Upper lobe of right lung (tissue), 1 donor: ENCODE measurements around the gene MATK. TPM values are rescaled to one million over a fixed set of nuclear protein-coding genes. Genes with fewer than 3 reads are reported as not detected.
"Not testable (repeated sequence)": the region's sequence is repeated elsewhere in the genome, so short reads cannot be mapped to it uniquely, and the experiment has no call there.

Source experiments
- ATAC-seq: fragments of 200-7000 bp; cut with Tn5 transposase; one replicate; pipeline ENCODE4 v1.9.1; 2020; ENCODE audit warnings: mild to moderate bottlenecking, moderate library complexity
- DNase-seq: peaks from one replicate; pipeline ENCODE4 v3.0.0-alpha.2; 2020
- H3K27ac ChIP-seq: fragments of 200-600 bp; one replicate; pipeline ENCODE4 v1.8.0; 2022
- H3K27me3 ChIP-seq: fragments of 200-600 bp; one replicate; pipeline ENCODE4 v1.8.0; 2022; ENCODE audit warnings: mild to moderate bottlenecking
- H3K36me3 ChIP-seq: fragments of 200-600 bp; one replicate; pipeline ENCODE4 v1.8.0; 2022
- H3K4me1 ChIP-seq: fragments of 200-600 bp; one replicate; pipeline ENCODE4 v1.8.0; 2022
- H3K4me3 ChIP-seq: fragments of 200-600 bp; one replicate; pipeline ENCODE4 v1.8.0; 2022; ENCODE audit warnings: mild to moderate bottlenecking
- H3K9me3 ChIP-seq: fragments of 200-600 bp; one replicate; pipeline ENCODE4 v1.8.0; 2022
- intact Hi-C: fragments of 100-400 bp; cut with DNase I; formaldehyde crosslinking; loops from one replicate; pipeline ENCODE4 v1.11.0; 2022
- total RNA-seq: library from RNA; stranded (reverse); fragmentation: NEBNext Ultra II Directional; extraction: Animal tissue kit (Norgen Biotek cat#: 25700); gene quantifications from one replicate; pipeline ENCODE4 v1.2.1, GENCODE V29; 2021
- TF ChIP-seq, protein P1 (sequence below): fragments of 200-600 bp; IDR thresholded peaks from one replicate; pipeline ENCODE4 v1.8.0; 2022; ENCODE audit warnings: antibody characterized with exemption
- donor health status: DM: no; HTN: yes; CAD: no; lungs with severe emphysema.

MATK gene
- total RNA-seq, 1 donor from 2014 or later, result 22.6 TPM

- intact Hi-C loops, result no loop called here
- no peaks in the 10 kb centered on the region for H3K27me3 ChIP-seq
- H3K36me3 ChIP-seq, result peaks cover 33% of the 10 kb centered on the region
- ATAC-seq, result no peak
- H3K27ac ChIP-seq, result no peak overlapping the region
- DNase-seq, result no peak
- no peak overlapping the region for H3K4me3 ChIP-seq
- TF ChIP-seq, protein P1, sequence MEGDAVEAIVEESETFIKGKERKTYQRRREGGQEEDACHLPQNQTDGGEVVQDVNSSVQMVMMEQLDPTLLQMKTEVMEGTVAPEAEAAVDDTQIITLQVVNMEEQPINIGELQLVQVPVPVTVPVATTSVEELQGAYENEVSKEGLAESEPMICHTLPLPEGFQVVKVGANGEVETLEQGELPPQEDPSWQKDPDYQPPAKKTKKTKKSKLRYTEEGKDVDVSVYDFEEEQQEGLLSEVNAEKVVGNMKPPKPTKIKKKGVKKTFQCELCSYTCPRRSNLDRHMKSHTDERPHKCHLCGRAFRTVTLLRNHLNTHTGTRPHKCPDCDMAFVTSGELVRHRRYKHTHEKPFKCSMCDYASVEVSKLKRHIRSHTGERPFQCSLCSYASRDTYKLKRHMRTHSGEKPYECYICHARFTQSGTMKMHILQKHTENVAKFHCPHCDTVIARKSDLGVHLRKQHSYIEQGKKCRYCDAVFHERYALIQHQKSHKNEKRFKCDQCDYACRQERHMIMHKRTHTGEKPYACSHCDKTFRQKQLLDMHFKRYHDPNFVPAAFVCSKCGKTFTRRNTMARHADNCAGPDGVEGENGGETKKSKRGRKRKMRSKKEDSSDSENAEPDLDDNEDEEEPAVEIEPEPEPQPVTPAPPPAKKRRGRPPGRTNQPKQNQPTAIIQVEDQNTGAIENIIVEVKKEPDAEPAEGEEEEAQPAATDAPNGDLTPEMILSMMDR, result no peak
- peaks cover 9% of the 10 kb centered on the region for H3K4me1 ChIP-seq
- H3K9me3 ChIP-seq, result no peaks in the 10 kb centered on the region
Observed at GRCh38 chr19:3767050-3767449, 19.1 kb downstream of the MATK start.

- Histone ChIP-seq H3K4me1 (peaks cover 14% of the 10 kb centered on the region), H3K9me3 (no peaks in the 10 kb centered on the region), H3K4me3 (no peak overlapping the region), H3K36me3 (peaks cover 33% of the 10 kb centered on the region), H3K27me3 (no peaks in the 10 kb centered on the region), H3K27ac (no peak overlapping the region)
- DNase-seq (no peak), ATAC-seq (no peak)
- intact Hi-C loops, result no loop called here
- TF ChIP-seq, protein P1, result no peak
Observed at GRCh38 chr19:3766520-3766919, 19.7 kb downstream of the MATK start.

GRCh38 chr19:3765757-3766156 lies 20.4 kb downstream of the MATK start:
- DNase-seq, H3K9me3 ChIP-seq, ATAC-seq, H3K27me3 ChIP-seq, intact Hi-C loops, H3K27ac ChIP-seq, H3K4me3 ChIP-seq: not testable (repeated sequence)
- Histone ChIP-seq H3K36me3 (peaks cover 33% of the 10 kb centered on the region), H3K4me1 (peaks cover 17% of the 10 kb centered on the region)

- ATAC-seq, result no peak
- H3K36me3 ChIP-seq, result peaks cover 33% of the 10 kb centered on the region
Observed at GRCh38 chr19:3765121-3765520, 21.1 kb downstream of the MATK start.

DNA sequence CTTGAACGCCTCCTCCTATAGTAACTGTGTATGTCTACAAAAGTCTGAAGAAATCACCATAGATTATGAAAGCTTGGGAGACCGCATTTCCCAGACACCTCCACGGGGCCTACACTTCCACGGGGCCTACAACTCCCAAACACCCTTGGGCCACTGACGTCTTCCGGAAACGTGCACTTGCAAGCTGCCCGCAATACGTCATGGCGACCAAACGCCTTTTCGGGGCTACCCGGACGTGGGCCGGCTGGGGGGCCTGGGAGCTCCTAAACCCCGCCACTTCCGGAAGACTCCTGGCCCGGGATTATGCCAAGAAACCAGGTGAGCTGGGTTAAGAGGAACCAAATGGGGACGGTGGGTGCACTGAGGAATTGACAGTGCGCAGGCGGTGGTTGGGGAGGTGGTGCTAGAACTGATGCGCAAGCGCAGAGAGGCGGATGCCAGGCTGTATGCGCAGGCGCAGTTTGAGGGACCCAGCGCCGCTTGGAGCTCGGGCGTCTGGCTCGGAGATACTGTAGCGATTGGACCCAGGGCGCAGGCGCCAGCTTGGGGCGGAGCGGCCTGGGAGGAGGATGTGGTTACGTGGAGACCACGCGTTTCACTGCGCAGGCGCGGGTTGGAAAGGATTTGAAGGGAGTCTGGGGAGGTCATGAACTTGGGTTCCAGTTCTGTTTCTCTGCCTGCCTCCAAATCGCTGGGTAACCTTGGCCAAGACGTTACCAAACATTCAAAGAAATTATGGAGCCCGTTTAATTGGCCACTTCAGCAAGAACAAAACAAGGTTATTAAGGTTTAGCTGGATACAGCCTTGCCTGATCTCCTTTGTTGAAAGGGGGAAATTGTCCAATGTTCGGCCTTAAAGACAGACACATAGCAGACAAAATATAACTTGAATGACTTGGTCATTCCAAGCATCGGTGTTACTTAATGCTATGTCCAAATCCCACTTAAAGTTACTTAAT lies 23.4 kb downstream of the MATK start, which contains the start of gene MRPL54:
Gene MRPL54, plus strand, starts transcription at position 182 of the 959 bp plus-strand sequence. Its CDS starts 19 bp downstream, at position 201.
- Histone ChIP-seq H3K4me3 (peak within 1 kb of the TSS; percentile 97), H3K36me3 (peaks cover 29% of the 10 kb centered on the region), H3K9me3 (no peaks in the 10 kb centered on the region), H3K27ac (peak within 1 kb of the TSS; percentile 99), H3K27me3 (no peaks in the 10 kb centered on the region), H3K4me1 (peaks cover 35% of the 10 kb centered on the region)
- DNase-seq (peak; percentile 100), ATAC-seq (peak; percentile 94)
- TF ChIP-seq, protein P1, result no peak
- intact Hi-C loops, result no loop called here

More at GRCh38 chr19:3765121-3765520, 21.1 kb downstream of the MATK start:
- Histone ChIP-seq H3K4me3 (no peak overlapping the region), H3K9me3 (no peaks in the 10 kb centered on the region), H3K27me3 (no peaks in the 10 kb centered on the region), H3K27ac (no peak overlapping the region), H3K4me1 (peaks cover 19% of the 10 kb centered on the region)
- no peak for DNase-seq
- intact Hi-C loops, result no loop called here
- TF ChIP-seq, protein P1, result no peak

DNA sequence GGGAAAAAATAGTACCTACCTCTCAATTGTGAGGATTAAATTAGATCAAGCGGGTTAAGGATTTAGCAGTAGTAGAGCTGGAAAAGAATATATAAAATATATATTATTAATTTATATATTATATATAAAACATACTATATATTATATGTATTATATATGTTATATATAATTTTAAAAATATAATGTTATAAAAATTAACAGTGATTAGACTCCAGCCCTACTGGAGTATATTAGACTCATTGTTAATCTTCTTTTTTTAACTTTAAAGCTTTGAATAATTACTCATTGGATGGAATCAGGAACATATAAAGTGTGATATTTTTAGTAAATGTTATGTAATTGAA lies 24.1 kb downstream of the MATK start:
- peaks cover 35% of the 10 kb centered on the region for H3K4me1 ChIP-seq
- ATAC-seq, result no peak
- TF ChIP-seq, protein P1, result no peak
- no peaks in the 10 kb centered on the region for H3K9me3 ChIP-seq
- peak overlapping the region; percentile 99 for H3K27ac ChIP-seq
- DNase-seq, result no peak
- H3K4me3 ChIP-seq, result peak overlapping the region; percentile 71
- no peaks in the 10 kb centered on the region for H3K27me3 ChIP-seq
- peaks cover 27% of the 10 kb centered on the region for H3K36me3 ChIP-seq
- intact Hi-C loops, result no loop called here
